ENCODE results near the gene C21orf91.
"Not testable (repeated sequence)": the region's sequence is repeated elsewhere in the genome, so short reads cannot be mapped to it uniquely, and the experiment has no call there.

C21orf91 gene

GRCh38 chr21:17775431-17776126 is 43.6 kb downstream of the C21orf91 start:
- DNase-seq: peak; percentile 53 to 67

DNA sequence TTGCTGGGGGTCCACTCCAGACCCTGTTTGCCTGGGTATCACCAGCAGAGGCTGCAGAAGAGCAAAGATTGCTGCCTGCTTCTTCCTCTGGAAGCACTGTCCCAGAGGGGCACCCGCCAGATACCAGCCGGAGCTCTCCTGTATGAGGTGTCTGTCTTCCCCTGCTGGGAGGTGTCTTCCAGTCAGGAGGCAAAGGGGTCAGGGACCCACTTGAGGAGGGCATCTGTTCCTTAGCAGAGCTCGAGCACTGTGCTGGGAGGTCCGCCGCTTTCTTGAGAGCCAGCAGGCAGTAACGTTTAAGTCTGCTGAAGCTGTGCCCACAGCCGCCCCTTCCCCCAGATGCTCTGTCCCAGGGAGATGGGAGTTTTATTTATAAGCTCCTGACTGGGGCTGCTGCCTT is 44.1 kb downstream of the C21orf91 start:
- DNase-seq: not testable (repeated sequence)

DNA sequence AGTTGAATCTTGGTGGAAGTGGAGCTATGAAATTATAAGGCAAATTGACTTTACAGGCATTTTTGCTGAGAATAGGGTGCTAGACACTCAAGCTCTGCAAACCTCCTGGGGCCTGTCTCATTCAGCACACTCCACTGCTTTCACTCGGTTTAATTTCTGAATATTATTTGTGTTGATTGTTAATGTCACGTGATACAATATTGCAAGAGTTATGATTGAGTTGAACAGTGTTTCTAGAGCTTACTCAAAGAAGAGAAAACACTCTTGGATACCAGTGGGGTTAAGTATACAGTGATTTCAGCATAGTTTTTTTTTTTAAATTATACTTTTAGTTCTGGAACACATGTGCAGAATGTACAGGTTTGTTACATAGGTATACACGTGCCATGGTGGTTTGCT is 49.7 kb downstream of the C21orf91 start:
- DNase-seq: no peak

GRCh38 chr21:17768840-17769446 is 50.2 kb downstream of the C21orf91 start:
- no peak for DNase-seq

DNA sequence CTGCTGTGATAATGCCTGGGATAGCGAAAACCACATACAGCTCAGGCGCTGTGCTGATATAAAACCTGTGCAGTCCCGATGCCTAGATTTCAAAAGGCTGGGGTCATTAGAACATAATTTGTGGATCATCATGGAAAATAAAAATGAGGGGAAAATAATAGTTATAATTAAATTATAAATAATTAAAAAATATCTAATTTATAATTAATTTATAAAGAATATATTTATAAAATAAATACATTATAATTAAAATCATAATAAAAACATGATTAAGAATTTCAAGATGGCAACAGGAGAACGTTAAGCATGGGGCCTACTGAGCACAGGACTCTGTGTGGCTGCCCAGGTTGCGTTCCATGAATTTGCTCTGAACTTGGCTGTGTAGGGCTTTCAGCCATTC is 53.9 kb downstream of the C21orf91 start:
- no peak for DNase-seq

- no peak for DNase-seq
Measured at GRCh38 chr21:17763288-17764037, 55.7 kb downstream of the C21orf91 start.

DNA sequence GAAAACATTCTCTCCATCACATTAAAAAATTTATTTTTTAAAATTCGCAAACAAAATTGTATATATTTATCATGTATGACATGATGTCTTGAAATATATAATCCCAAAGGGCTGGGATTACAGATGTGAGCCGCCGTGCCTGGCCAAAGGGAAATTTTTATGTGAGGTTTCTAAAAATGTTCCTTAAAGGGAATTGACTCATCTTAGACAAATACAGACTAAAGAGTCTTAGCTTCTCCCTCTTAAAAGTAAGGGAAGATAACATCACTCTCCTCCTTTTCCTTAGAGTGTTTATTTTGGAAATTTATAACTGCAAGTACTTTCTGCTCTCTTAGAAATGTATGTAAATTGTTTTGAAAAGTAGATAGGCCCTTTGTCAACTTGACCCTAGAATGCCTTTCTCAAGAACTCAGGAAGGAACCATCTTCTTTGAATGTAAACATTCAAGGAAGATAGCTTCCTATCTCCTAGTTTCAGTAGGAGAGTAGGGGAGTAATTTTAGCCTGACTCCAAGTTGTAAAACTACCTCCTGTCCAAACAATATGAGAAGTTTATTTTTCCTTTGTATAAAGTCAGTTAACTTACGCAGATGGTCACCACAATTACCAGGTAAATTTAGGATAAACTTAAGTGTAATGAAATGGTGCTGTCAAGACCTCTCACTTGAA is 59.5 kb downstream of the C21orf91 start:
- no peak for DNase-seq

GRCh38 chr21:17758683-17759082 is 60.5 kb downstream of the C21orf91 start:
- DNase-seq: no peak

DNA sequence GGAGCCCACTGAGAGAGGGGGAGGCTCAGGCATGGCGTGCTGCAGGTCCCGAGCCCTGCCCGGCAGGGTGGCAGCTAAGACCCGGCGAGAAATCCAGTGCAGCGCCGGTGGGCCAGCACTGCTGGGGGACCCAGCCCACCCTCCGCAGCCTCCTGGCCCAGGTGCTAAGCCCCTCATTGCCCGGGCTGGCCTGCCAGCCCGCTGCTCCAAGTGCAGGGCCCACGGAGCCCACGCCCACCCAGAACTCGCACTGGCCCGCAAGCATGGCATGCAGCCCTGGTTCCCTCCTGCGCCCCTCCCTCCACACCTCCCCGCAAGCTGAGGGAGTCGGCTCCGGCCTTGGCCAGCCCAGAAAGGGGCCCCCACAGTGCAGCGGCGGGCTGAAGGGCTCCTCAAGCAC is 61.5 kb downstream of the C21orf91 start:
- no peak for DNase-seq

DNA sequence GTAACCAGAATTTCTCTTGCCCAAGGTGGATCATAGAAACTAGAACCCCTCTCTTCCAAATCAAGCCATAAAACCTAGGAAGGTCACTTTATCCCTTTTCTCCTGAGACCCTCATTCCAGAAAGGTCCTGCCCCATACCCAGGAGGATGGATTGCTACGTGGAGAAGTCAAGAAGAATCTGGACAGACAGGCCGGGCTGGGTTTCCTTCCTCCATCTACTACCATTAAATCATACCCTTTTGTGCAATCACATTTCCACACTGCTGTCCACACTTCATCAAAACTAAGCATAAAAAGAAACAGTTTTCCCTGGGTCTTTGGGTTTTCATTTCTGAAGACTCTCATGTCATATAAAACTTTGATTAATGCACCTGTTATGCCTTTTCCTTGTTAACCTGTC is 65.4 kb downstream of the C21orf91 start:
- no peak for DNase-seq

DNA sequence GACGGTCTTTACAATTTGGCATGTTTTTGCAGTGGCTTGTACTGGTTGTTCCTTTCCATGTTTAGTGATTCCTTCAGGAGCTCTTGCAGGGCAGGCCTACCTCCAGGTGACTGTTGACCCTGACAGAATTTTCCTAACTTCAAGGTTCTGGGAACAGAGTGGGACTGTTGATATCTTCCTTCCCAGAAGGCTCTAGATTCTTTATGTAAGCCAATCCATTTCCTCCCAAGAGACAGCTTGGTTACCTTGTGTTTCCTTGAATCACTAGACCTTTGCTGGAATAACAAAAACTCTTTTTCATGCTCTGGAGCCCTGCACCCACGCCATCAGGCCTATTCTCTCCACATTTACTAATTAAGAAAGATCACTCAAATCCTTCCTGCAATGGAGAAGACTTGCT is 67.0 kb downstream of the C21orf91 start:
- DNase-seq: no peak

- DNase-seq: no peak
Measured at GRCh38 chr21:17746920-17747319, 72.2 kb downstream of the C21orf91 start.

DNA sequence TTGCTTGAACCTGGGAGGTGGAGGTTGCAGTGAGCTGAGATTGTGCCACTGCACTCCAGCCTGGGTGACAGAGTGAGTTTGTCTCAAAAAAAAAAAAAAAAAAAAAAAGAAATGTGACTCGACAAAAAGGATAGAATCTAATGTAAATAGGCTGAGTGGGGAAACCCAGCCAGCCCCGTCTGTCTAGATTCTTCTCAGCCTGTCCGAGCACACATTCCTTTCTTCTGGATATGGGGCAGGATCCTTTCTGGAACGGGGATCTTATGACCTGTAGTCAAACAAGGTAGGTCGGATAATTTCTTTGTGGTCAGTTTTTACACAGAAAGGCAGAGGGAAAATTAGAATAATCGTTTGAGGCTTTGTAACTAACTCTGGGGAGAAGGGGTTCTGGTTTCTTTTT is 74.1 kb downstream of the C21orf91 start:
- DNase-seq: no peak

DNA sequence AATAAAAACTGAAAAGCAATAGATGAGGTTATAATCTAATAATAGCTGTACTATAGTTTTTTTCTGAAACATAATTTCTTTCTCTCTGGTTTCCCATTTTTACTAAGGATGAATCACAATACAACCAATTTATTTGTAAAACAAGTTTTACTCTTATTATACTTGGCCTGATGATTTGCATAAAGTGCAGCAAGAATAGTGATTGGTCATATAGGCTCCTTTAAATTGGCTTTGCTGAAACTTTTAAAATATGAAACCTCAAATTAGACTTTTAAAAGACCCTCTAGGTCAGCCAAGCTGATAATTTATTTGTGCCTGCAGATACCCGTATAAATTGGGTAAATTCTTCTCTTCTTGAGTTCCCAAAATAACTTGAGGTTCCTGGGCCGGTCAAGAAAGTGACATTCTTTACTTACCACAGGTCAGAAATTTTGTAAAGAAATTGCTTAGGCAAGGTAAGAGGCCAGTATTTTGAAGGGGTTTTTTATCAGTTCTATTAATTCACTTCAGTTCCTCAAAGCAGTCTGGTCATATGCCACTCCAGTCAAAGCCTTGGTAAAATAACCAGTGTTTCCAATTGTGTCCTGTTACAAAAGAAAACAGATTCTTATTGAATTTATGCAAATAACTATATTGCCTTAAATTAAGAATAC is 76.1 kb downstream of the C21orf91 start:
- no peak for DNase-seq

- DNase-seq: no peak
Measured at GRCh38 chr21:17742181-17742580, 77.0 kb downstream of the C21orf91 start.

All from activated CD4-positive, alpha-beta T cell treated with anti-CD3 and anti-CD28 coated beads for 4 hours (primary cell).